IMR-90 (cell line): ENCODE results near the gene COMMD1. TPM values are rescaled to one million over a fixed set of nuclear protein-coding genes. Genes with fewer than 3 reads are reported as not detected.

Experiments
- ATAC-seq: fragments of 200-7000 bp; cut with Tn5 transposase; 2 replicates; pipeline ENCODE4 v1.9.1; 2020; ENCODE audit warnings: low read depth, mild to moderate bottlenecking, moderate library complexity
- BruUV-seq: library from RNA; stranded (reverse); fragments of 400-500 nt; replicated peaks from 2 replicates; lab custom pipeline; 2021; lab: Mats Ljungman, UMichigan
- CTCF ChIA-PET: fragments of 300-600 bp; formaldehyde crosslinking; extraction: SDS; loops from one replicate; lab custom pipeline; 2021; ENCODE audit warnings: antibody characterized with exemption; lab: Yijun Ruan, JAX
- POLR2A ChIA-PET: fragments of 300-600 bp; sonication (Branson Sonifier 250); formaldehyde crosslinking; loops from one replicate; lab custom pipeline; 2022; ENCODE audit warnings: antibody characterized with exemption; ENCODE audit not compliant: unreplicated experiment; lab: Charles Lee
- DNase-seq: peaks from one replicate; pipeline ENCODE4 v3.0.0; 2013
- H2AFZ ChIP-seq: replicated peaks from 2 replicates; pipeline ENCODE3; 2013; ENCODE audit warnings: low read length, mild to moderate bottlenecking; ENCODE audit not compliant: poor library complexity
- H2AK5ac ChIP-seq: 2 replicates; pipeline ENCODE4 v1.6.1; 2013; ENCODE audit warnings: low read depth, low read length, inconsistent platforms
- H2AK9ac ChIP-seq: replicated peaks from 2 replicates; pipeline ENCODE3; 2013; ENCODE audit warnings: mild to moderate bottlenecking, low read depth, low read length, moderate library complexity; ENCODE audit not compliant: poor library complexity
- H2BK120ac ChIP-seq: 2 replicates; pipeline ENCODE4 v1.6.1; 2013; ENCODE audit warnings: low read depth, low read length, inconsistent platforms
- H2BK15ac ChIP-seq: 3 replicates; pipeline ENCODE4 v1.6.1; 2013; ENCODE audit warnings: low read depth, low read length, inconsistent platforms
- H2BK20ac ChIP-seq: 2 replicates; pipeline ENCODE4 v1.6.1; 2013; ENCODE audit warnings: low read depth, mild to moderate bottlenecking, inconsistent platforms, low read length, moderate library complexity
- H2BK5ac ChIP-seq: 2 replicates; pipeline ENCODE4 v1.6.1; 2013; ENCODE audit warnings: mild to moderate bottlenecking, low read depth, low read length, inconsistent platforms; ENCODE audit not compliant: poor library complexity, severe bottlenecking
- H3K14ac ChIP-seq: replicated peaks from 2 replicates; pipeline ENCODE4 v1.6.1; 2013; ENCODE audit warnings: low read depth, low read length, inconsistent platforms
- H3K18ac ChIP-seq: 2 replicates; pipeline ENCODE4 v1.6.1; 2013; ENCODE audit warnings: low read depth, low read length, control low read depth
- H3K23ac ChIP-seq: 2 replicates; pipeline ENCODE4 v1.6.1; 2013; ENCODE audit warnings: low read depth, low read length, inconsistent platforms
- H3K27ac ChIP-seq: 2 replicates; pipeline ENCODE4 v1.5.1; 2013; ENCODE audit warnings: mild to moderate bottlenecking, control low read depth, low read length; ENCODE audit not compliant: insufficient read depth
- H3K27me3 ChIP-seq: 2 replicates; pipeline ENCODE4 v1.6.1; 2013; ENCODE audit warnings: low read length; ENCODE audit not compliant: control insufficient read depth, insufficient read depth
- H3K36me3 ChIP-seq: 2 replicates; pipeline ENCODE4 v1.6.1; 2013; ENCODE audit warnings: low read length, mixed read lengths; ENCODE audit not compliant: control insufficient read depth, insufficient read depth
- H3K4ac ChIP-seq: 2 replicates; pipeline ENCODE4 v1.6.1; 2013; ENCODE audit warnings: low read depth, low read length, inconsistent platforms
- H3K4me1 ChIP-seq: 2 replicates; pipeline ENCODE4 v1.6.1; 2013; ENCODE audit warnings: low read length, mixed read lengths; ENCODE audit not compliant: control insufficient read depth, insufficient read depth
- H3K4me2 ChIP-seq: 2 replicates; pipeline ENCODE4 v1.6.1; 2013; ENCODE audit warnings: low read depth, mild to moderate bottlenecking, control low read depth, low read length, moderate library complexity
- H3K4me3 ChIP-seq: 2 replicates; pipeline ENCODE4 v1.5.1; 2013; ENCODE audit warnings: low read depth, mild to moderate bottlenecking, control low read depth, low read length, moderate library complexity; ENCODE audit not compliant: insufficient read depth
- H3K56ac ChIP-seq: 2 replicates; pipeline ENCODE4 v1.6.1; 2013; ENCODE audit warnings: low read length, inconsistent platforms; ENCODE audit not compliant: insufficient read depth; ENCODE audit errors: extremely low read depth
- H3K79me1 ChIP-seq, 2 experiments: 2 replicates each; pipeline ENCODE4 v1.6.1; 2013; ENCODE audit warnings: low read length in 2 of 2, inconsistent platforms in 1 of 2, low read depth in 1 of 2
- H3K9ac ChIP-seq: 2 replicates; pipeline ENCODE4 v1.6.1; 2013; ENCODE audit warnings: low read depth, low read length, control low read depth
- H3K9me1 ChIP-seq: 2 replicates; pipeline ENCODE4 v1.6.1; 2013; ENCODE audit warnings: low read length, inconsistent platforms; ENCODE audit not compliant: insufficient read depth
- H3K9me3 ChIP-seq: 2 replicates; pipeline ENCODE4 v1.6.1; 2013; ENCODE audit warnings: low read length; ENCODE audit not compliant: control insufficient read depth, insufficient read depth
- H4K20me1 ChIP-seq: 2 replicates; pipeline ENCODE4 v1.6.1; 2013; ENCODE audit warnings: low read length, inconsistent platforms; ENCODE audit not compliant: insufficient read depth
- H4K5ac ChIP-seq: 2 replicates; pipeline ENCODE4 v1.6.1; 2013; ENCODE audit warnings: mild to moderate bottlenecking, low read depth, low read length, control low read depth
- H4K8ac ChIP-seq, 2 experiments: 2 replicates each; pipeline ENCODE4 v1.6.1; 2013; ENCODE audit warnings: low read depth in 2 of 2, low read length in 2 of 2, control low read depth in 1 of 2, inconsistent platforms in 1 of 2
- H4K91ac ChIP-seq: 2 replicates; pipeline ENCODE4 v1.6.1; 2013; ENCODE audit warnings: low read depth, low read length, inconsistent platforms; ENCODE audit not compliant: insufficient read depth
- CEBPB ChIP-seq: IDR thresholded peaks from 2 replicates; pipeline ENCODE4 v1.6.1; 2012; ENCODE audit warnings: low read depth, low read length, improper control_type of control experiment
- MAZ ChIP-seq: IDR thresholded peaks from 2 replicates; pipeline ENCODE4 v1.6.1; 2012; ENCODE audit warnings: low read depth, mild to moderate bottlenecking, low read length, improper control_type of control experiment, moderate library complexity, borderline replicate concordance
- RCOR1 ChIP-seq: IDR thresholded peaks from 2 replicates; pipeline ENCODE4 v1.6.1; 2012; ENCODE audit warnings: mild to moderate bottlenecking, low read length, improper control_type of control experiment; ENCODE audit not compliant: insufficient replicate concordance
- dilution Hi-C: fragments of 300-500 bp; cut with HindIII; formaldehyde crosslinking; loops from one replicate; pipeline ENCODE4 v1.14.3; 2018; ENCODE audit warnings: low sequenced_read_pairs; ENCODE audit not compliant: unreplicated experiment
- in situ Hi-C: fragments of 300-500 bp; cut with MboI; formaldehyde crosslinking; loops from 3 replicates; pipeline ENCODE4 v1.14.3; 2019; ENCODE audit warnings: low sequenced_read_pairs, inconsistent platforms, mixed read lengths
- intact Hi-C: fragments of 100-400 bp; cut with micrococcal nuclease; formaldehyde crosslinking; loops from 2 replicates; pipeline ENCODE4 v1.10.0; 2022
- polyA plus RNA-seq, 3 experiments: library from polyadenylated mRNA; depleted of rRNA; stranded (reverse); fragments of >200 nt; gene quantifications; 2 replicates each; pipeline ENCODE4 v1.2.3, GENCODE V29; 2012; ENCODE audit warnings: low replicate concordance in 1 of 3
- total RNA-seq: library from RNA; depleted of rRNA; stranded (reverse); fragments of >200 nt; gene quantifications from 2 replicates; pipeline ENCODE4 v1.2.3, GENCODE V29; 2012

The COMMD1 gene
- total and polyA plus RNA-seq, 2 of the 4 experiments (the other 2 are of a cell fraction): 42.8 to 60.4 TPM

DNA sequence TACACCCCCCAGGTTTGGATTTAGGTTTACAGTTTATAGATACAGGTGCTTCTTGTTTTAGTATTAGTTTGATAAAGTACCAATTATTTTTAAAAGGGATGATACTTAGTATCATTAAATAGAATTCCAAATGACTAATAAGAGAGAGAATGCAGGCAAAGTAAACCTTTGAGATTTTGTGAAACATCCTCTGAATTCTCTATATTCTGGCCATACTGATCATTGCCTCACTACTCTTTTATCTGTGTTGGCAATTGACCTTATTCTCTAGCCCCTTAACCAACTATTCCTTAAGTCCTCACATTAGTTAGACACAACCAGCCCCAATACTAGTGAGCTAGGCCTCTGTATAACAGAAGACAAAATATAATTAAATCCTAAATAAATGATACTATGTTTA, 125.4 kb downstream of the COMMD1 start:
- Histone ChIP-seq H4K5ac (no peak overlapping the region), H4K20me1 (no peaks in the 10 kb centered on the region), H3K4me3 (no peak overlapping the region), H4K91ac (no peak overlapping the region), H2BK5ac (no peak overlapping the region), H3K56ac (no peak overlapping the region), H3K23ac (no peak overlapping the region), H3K27ac (no peak overlapping the region), H2AK5ac (no peak overlapping the region), H3K9me3 (no peaks in the 10 kb centered on the region), H3K27me3 (no peaks in the 10 kb centered on the region), H3K14ac (no peak overlapping the region), H3K18ac (no peak overlapping the region), H3K9me1 (no peaks in the 10 kb centered on the region), H3K36me3 (no peaks in the 10 kb centered on the region), H2AK9ac (no peak overlapping the region), H3K4ac (no peak overlapping the region), H2BK20ac (no peak overlapping the region), H2BK15ac (no peak overlapping the region), H3K79me1 (no peaks in the 10 kb centered on the region; a peak in 1 of 4 replicates), H3K4me1 (no peaks in the 10 kb centered on the region), H3K9ac (no peak overlapping the region), H4K8ac (no peak overlapping the region), H2BK120ac (no peak overlapping the region), H3K4me2 (no peak overlapping the region), H2AFZ (no peak overlapping the region)
- BruUV-seq: no TSS peak
- in situ Hi-C loops: no loop called here
- ChIA-PET POLR2A (no interaction called here), CTCF (no interaction called here)
- dilution Hi-C loops: no loop called here
- intact Hi-C loops: no loop called here
- ATAC-seq (peak; percentile 51; the same call in 1 of the 2 replicates), DNase-seq (peak; percentile 15)
- TF ChIP-seq RCOR1 (no peak), MAZ (no peak), CEBPB (peak; percentile 17; the same call in 1 of the 2 replicates)
